ENCODE measurements around the gene MEGF11.

MEGF11 gene

DNA sequence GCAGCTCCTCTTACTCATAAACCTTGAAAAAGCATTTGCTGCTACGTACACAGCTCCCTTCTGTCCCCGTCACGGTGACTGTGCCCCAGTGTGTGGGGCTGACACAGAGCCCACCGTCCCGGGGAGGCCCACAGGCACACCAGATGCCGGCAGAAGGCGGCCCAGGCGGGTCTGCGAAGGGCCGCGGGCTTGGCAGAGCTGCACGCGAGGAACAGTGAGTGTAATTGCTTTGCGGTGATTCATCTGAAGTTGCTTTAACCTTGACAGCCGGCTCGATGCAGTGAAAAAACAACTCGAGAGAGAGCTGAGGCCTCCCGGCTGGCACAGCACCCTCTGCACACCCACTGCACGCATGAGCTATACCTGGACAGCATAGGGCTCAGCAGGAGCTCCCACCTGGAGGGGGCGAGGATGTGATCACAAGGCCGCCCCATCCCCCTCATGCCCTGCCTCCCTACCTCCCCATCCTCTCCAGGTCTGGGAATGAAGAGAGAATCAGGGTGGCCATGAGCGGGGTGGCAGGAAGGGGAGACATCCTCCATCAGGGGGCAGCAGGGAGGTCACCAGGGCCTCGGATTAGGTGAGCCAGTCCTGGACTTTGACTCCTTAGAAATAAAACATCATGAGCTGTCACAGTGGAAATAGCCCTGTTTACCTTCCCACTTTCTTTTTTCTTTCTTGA, 172.7 kb downstream of the MEGF11 start:
- DNase-seq, result peak; percentile 51

DNA sequence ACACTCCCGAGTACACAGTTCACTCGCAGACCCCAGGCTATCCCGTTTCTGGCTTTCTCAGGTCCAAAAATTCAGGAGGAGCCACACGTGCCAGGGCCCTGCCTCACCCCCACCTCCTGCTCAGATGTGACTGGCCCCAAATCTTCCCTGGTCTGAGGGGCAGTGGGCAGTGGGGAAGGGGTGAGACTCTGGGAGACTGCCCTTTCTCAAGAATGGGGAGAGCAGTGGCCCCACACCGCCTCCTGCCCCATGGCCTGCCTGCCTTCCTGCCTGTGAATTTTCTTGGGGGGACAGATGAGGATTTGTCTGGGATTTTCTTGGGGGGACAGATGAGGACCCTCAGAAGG, 174.6 kb downstream of the MEGF11 start:
- no peak for DNase-seq

DNA sequence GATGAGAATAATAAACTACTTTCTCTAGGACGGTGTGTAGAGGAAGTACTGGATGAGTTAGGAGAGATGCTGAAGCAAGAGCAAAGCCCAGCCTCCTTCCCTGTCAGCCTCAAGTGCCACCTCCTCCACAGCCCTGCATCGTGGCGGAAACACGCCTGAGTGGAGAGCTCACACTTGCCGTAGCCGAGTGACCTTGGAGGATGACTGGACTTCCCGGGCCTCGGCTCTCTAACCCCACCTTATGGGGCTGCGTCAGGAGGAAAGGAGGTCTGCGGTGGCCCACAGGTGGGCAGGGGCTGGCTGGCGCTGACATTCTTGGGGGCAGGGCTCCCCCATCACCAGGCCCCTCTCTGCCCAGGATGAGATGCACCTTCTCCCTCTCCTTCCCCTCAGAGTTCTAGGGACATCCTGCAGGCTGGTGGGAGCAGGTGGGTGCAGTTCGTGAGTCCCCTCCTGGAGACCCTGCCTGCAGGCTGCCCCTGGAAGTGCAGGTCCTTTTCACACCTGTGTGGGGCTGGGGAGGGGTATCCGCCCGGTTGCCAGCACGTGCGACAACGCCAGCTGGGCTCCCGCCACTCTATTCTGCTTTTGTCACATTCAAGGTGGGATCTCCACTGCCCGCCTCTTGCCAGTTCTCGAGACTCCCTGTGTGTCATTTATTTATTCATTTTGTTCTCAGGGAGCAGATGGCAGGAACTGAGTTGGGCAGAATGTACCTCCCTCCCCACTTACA, 175.2 kb downstream of the MEGF11 start:
- DNase-seq, result no peak

DNA sequence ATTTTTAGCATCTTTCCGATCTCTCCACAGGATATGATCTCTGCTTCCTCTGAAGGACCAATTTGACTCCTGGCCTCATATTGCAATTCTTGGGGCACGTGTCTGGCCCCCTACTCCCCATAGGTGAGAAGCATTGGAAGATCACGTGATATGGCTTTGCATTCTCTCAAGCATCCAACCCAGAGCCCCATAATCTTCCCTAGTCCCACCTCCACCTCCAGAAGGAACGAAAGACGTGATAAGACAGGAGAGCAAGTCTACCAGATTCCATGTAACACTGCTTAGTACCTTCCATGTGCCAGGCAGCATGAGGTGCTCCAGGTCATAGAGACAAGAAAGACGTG, 176.3 kb downstream of the MEGF11 start:
- DNase-seq, result no peak

DNA sequence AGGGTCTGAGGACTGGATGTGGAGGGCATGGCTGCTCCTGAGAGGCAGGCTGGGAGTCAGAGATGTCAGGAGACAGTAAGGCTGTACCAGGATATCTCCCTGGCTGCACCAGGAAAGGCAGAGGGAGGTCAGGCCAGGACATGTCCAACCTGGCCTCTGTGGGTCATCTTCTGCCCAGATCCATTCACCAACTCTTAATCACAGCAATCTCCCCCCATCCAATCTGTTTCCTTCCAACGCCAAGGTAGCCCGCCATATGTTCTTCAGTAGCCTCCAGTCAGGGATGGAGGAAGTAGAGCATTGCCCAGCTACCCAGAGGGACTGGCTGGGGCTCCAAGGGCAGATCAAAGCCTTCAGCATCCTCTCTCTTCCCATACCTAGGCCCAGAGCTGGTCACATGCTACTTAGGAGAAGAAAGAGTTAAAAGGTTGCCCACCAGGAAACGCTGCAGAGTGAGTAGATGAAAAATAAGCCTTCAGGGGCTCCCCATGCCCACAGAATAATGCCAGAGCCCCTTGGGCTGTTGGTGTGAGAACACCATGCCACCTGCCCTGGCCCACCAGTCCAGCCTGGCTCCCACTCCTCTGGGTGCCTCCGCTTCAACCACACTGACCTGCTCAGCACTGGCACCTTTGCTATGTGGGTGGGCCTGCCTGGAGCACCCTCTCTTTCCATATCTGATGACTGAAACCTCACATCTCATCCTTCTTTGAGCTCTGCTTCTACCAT, 176.8 kb downstream of the MEGF11 start:
- no peak for DNase-seq

DNA sequence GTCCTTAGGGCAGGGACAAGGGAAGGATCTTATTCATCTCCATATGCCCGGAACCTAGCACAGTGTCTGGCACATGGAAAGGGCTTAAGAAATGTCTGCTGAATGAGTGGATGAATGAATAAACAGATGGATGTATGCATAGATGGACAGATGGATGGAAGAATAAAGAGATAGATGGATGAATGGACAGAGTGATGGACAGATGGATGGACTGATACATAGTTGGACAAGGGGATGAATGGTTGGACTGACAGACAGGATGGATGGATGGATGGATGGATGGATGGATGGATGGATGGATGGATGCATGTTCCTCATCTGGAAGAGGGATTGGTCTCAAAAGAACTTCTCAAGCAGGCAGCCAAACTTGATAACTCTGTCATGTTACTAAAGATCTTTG, 177.6 kb downstream of the MEGF11 start:
- DNase-seq, result no peak

DNA sequence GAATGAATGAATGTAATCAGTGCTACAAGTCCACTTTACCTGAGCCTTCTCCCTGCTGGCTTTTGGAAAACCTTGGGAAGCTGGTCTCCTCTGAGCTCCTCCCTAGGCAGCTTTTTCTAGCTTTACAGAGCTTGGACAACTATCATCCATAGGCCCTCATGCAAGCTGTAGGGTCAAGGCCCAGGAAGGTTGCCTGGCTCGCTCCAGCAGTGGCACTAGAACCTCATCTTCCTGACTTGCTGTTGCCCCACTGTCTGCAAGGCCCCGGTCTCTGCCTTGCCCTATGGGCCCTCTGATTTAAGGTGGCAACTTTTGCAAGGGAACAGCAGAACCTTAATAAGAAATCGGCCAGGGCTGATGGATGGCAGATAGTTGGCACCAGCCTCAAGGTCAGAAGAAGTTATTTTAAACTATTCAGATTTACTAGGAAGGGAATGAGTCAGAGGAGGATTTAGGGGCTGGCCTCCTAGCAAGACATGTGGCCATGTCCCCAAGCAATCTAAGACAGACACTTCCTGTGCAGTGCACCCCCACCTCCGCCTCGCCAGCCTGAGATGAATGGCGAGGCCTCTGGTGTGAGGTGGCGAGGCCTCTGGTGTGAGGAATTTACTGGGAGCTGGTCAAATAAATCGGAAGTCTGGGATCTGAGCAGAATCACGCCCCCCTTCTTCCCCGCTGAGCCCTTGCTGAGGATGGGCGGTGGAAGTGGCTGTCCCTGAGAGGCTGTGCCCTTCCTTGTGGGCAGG, 180.8 kb downstream of the MEGF11 start:
- peak; percentile 5 for DNase-seq

DNA sequence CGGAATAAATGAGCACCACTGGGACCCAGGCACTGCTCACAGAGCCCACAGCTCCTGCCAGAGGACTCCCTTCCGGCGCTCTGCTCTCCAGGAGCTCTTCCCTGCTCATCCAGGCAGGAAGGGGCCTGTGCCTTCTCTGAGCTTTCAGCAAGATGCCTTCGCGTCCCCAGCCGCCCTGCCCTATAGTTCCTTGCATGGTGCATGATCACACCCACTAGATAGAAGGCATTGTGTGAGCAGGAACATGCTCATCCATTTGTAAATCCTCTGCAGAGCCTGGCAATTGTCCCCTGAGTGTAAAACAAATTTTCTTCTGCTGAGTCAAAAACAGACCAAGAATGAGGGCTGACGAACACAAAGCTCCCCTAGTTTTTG, 181.6 kb downstream of the MEGF11 start:
- peak; percentile 13 for DNase-seq

DNA sequence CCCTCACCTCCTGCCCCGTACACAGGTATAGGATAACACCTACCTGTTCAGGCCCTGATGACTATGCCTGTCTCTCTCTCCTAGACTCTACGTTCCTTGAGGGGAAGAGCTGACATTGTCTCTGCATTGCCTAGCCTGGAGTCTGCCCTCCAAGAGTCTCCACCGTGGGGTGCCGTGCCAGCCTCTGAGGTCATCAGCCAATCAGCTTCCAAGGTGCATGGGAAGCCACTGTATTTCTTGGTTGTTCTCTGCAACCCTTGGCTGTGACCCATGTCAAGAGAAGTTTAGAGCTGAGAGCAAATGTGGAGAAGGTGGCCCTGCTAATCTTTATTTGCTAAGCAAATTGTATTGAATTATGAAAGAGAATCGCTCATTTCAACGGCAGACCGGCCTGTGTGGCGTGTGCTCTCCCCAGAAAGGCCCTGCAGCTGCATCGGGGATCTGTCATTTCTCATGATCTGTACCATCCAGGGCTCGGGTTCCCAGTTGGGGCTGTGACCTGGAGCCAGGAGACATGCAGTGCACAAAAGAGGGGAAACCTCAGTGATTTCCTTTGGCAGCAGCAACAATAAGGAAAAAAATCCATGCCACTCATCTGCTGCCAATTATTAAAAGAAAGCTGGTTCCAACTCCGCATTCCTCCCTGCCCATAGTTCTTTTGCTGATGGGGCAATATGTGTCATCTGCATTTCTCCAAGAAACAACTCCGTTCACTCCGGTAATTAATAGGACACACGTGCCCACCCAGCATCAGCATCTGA, 182.2 kb downstream of the MEGF11 start:
- no peak for DNase-seq

DNA sequence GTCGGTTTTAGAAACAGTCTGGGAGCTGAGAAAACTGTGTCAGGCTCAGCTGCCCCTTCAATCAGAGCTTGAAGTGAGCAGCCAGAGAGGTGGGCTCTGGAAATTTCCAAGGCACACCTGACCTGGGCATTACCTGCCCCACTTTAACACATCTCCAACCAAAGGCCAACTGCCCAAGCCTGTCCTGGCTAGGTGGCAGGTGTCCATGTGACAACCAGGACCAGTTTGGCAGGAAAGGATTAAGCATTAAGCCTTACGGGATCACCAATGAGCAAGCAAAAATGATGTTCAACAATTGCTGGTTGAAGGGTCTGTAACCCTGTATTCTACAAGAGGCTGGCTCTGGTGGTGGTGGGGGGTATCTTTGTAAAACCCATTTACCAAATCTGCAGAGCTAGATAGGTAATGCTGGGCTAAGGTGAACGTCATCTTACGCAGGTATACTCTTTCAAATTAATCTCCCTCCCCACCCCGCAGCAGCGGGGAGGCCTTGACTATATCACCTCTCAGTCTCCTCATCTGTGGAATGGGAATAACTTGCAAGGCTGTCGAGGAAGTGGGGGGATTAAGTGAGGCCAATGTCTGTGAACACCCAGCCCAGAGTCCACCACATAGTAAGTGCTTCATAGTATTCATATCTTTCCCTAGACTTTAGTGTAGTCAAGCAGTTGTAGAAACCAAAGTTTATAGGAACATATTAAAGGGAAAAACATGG, 183.2 kb downstream of the MEGF11 start:
- no peak for DNase-seq

DNA sequence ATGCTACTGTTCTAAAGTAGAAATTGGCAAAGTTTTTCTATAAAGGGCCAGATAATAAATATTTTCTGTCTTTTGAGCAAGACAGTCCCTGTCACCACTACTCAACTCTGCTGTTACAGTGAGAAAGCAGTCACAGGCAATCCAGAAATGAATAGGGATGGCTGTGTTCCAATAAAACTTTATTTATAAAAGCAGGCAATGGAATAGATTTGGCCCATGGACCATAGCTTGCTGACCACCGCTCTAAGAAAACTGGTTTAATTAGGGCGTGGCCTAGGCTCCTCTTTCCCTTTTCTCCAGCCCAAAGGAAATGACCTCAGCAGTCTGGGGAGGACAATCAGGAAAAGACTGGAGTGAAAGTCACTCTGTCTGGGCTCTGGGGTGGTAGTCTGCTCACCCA, 183.8 kb downstream of the MEGF11 start:
- DNase-seq, result no peak

DNA sequence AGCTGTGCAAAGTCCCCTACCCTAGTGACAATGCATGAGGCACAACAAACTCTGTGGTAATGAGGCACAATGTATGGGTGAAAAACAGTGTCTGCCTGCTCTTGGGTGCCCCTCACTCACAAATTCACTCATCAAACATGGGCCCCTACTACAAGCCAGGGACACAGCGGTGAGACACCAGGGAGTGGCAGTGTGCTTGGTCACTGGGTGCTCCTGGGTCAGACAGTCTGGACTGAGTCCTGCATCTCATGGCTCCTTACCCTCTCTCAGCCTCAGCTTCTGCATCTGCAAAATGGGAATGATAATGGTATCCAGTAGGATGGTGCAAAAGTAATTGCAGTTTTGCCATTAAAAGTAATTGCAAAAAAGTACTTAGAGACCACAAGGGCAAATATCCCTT, 184.7 kb downstream of the MEGF11 start:
- no peak for DNase-seq

DNA sequence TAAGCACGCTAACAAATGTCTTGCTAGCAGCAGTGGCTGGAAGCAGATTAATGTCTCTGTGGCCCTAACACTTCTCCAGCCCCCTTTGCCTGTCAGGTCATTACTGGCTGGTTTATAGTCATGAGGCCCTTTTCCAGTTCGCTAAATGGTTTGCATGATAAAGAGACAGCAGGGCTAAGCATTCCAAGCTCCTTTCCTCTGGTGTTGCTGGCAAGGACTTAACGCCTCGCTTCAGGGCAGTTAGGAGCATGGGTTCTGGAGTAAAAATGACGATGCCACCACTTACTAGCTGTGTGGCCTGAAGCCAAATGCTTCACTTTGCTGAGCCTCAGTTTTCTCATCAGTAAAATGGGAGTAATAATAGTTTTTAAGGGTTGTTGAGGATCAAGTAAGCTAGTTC, 185.9 kb downstream of the MEGF11 start:
- no peak for DNase-seq

DNA sequence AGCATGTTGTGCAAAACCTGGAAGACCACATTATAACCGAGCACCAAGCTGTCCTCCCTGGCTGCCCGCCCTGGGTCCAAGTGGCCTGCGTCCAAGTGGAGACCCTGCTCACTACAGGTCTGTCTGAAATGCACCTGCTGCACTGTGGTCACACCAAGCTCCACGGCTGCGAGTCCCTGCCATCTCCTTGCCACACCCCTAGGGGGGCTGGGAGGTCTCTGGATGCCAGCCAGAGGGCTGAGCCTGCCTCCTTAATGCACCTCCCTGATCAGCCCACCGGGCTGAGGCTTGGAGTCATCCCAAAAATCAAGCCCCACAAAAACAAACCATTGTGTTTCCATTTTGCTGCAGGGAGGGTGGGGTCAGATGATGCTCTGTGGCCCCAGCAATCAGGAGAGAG, 187.1 kb downstream of the MEGF11 start:
- no peak for DNase-seq

DNA sequence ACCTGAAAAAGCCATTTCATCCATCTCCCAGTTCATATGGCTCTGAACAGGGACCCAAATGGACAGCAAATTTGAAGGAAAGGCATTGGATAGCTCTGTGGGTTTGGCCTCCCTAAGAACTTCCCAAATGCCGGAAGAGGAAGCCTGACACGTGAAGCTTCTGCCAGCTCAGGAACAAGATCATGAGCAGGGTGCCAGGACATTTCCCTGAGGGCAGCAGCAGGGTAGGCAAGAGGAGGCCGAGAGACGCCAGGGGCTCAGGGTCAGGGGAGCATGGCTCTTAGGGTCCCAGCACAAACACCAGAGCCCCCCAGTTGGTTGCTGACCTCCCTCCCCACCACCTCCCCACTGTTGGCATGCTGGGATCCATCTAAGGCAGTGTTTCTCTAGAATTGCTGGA, 187.5 kb downstream of the MEGF11 start:
- no peak for DNase-seq

DNA sequence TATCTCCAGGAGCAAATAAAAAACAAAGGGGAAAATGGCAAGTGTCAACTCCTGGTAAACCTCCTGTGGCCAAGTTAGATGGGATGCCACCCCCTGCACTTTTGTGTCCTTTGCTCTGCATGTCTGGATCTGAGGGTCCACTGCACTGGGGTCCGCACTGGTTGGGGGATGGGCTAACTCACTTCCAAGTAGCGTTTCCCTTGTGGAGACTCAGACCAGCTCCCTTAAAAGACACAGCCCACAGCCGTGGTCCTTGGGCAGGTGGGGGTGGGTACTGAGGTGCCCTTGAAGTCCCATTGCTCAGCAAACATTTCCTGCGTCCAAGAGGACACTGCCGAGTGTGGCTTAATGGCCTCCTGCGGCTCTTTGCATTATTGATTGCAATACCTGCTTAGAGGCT, 188.2 kb downstream of the MEGF11 start:
- DNase-seq, result no peak

DNA sequence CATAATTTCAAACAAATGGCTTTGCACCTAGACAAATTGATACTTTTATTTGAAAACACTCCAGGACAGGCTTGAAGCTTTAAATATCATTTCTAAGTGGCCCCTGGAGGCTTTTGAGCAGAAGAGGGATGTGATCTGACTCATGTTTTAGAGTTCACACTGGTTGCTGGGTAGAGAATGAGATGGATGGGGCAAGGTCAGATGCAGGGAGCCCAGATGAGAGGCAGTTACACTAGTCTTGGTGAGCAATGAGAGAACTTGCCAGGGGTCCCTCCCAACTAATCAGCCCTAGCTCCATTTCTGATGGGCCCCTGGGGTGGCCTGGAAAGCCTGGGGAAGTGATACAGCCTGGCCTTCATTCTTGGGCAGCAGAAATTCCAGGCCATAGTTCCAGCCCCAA, 190.4 kb downstream of the MEGF11 start:
- no peak for DNase-seq

DNA sequence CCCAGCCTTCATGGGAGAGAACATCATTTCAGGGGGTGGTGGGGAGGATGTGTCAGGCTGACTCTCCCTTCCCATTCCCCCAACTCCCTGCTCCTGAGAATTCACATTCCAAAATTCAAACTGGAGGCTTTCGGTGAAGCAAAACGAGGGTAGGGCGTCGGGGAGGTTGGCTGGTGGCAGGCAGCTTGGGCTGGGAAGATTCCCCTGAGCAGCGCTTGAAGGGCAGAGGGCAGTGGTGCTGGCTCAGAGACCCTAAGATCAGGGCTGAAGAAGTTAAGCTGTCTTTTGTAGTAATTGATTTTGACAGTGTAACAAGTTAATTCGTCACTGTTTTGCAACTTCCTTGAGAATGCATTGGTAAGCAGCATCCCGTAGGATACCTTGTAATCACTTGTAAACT, 196.5 kb downstream of the MEGF11 start:
- DNase-seq, result no peak

DNA sequence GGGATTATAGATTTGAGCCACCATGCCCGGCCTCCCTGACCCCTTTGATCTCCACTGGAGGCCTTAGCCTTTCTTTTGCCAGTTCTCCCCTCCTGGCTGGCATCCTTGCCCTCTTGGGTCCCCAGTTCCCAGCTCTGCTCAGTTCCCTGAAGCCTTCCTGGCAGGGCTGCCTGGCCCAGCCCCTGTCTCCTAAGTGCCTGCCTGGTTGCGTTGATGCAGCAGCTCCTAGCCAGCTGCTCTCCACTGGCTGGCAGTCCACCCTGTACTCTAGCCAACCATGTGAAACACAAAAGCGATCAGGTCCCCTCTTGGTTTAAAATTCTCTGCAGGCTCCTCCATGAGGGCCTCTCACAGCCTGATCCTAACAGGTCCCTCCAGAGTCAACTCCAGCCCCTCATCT, 199.6 kb downstream of the MEGF11 start:
- DNase-seq, result no peak

DNA sequence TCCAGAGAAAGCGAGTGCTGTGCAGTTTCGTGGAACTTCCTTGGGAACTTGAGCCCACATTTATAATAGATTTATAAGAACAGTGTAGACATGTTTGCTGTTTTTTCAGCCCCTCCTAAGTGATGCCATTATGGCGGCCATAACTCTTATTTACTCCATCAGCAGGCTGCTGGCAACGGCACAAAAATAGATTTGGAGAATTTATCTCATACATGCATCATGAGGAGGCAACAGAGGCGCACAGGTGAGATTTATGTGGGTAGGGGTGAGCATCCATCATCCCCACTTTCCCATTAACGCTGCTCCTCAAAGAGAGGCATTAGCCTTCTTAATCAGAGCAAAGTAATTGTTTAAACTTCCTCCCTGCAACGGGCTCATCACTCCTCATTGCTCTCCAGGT, 201.7 kb downstream of the MEGF11 start:
- no peak for DNase-seq

DNA sequence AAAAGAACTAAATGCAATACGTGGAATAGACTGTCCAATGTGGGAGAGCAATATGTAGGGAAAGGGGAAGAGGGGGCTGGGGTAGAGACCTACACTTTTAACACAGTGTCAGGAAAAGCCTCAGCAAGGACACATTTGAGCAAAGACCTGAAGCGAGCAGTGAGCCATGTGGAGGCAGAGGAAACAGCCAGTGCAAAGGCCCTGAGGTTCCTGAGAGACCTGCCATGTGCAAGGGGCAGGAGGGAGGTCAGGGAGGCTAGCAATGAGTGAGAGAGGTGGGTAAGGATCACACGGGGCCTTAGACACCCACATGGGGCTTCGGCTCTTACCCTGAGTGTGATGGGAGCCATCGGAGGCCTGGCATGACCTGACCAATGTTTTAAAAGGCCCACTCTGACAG, 203.3 kb downstream of the MEGF11 start:
- no peak for DNase-seq

DNA sequence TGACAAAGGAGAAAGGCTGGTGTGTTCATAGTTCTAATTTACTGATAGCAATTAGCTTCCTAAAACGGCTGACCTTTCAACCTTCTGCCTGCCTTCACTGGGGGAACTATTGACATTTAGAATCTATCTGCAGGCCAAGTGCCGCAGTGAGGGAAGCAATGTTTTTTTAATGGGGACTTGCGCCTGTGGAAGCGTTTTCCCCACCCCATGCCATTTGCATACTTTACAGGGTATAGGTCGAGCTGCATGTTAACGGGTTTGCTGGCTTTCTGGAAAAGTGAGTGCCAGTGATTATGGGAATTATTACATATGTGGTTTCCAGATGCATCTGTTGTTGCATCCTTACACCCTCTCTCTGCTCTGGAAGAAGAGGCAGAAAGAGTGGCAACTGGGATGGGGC, 204.2 kb downstream of the MEGF11 start:
- DNase-seq, result no peak
